Hematopoietic multipotent progenitor cell treated with erythropoietin and hydrocortisone succinate and interleukin-3 and kit ligand, for 17 days (in vitro differentiated cells): Measurements from ENCODE around the gene DOCK9.

Source experiments
- DNase-seq: peaks from one replicate; pipeline ENCODE4 v3.0.0-alpha.2; 2015; ENCODE audit warnings: low spot score

DOCK9 gene

GRCh38 chr13:98976941-98977340 lies 923 bp downstream of the DOCK9 start:
- DNase-seq, result no peak

GRCh38 chr13:98976338-98976737 lies 1.5 kb downstream of the DOCK9 start:
- DNase-seq, result no peak

- DNase-seq, result peak; percentile 21
These were observed 2.0 kb downstream of the DOCK9 start for GRCh38 chr13:98975822-98976261.

GRCh38 chr13:98974053-98974452 lies 3.8 kb downstream of the DOCK9 start:
- no peak for DNase-seq

GRCh38 chr13:98972627-98973026 lies 5.2 kb downstream of the DOCK9 start:
- no peak for DNase-seq

GRCh38 chr13:98972059-98972458 lies 5.8 kb downstream of the DOCK9 start:
- DNase-seq, result no peak

GRCh38 chr13:98970330-98970729 lies 7.5 kb downstream of the DOCK9 start:
- DNase-seq, result no peak

GRCh38 chr13:98967491-98967890 lies 10.4 kb downstream of the DOCK9 start:
- no peak for DNase-seq

GRCh38 chr13:98966019-98966418 lies 11.8 kb downstream of the DOCK9 start:
- no peak for DNase-seq

- DNase-seq, result no peak
These were observed 12.5 kb downstream of the DOCK9 start for GRCh38 chr13:98965325-98965724.

GRCh38 chr13:98963917-98964316 lies 13.9 kb downstream of the DOCK9 start:
- no peak for DNase-seq

GRCh38 chr13:98962901-98963590 lies 14.8 kb downstream of the DOCK9 start:
- no peak for DNase-seq

GRCh38 chr13:98961503-98962105 lies 16.3 kb downstream of the DOCK9 start:
- no peak for DNase-seq

- no peak for DNase-seq
These were observed 17.0 kb downstream of the DOCK9 start for GRCh38 chr13:98960606-98961502.

- DNase-seq, result no peak
These were observed 17.9 kb downstream of the DOCK9 start for GRCh38 chr13:98959786-98960605.

- no peak for DNase-seq
These were observed 18.6 kb downstream of the DOCK9 start for GRCh38 chr13:98959291-98959690.

- DNase-seq, result no peak
These were observed 19.4 kb downstream of the DOCK9 start for GRCh38 chr13:98958443-98958794.

GRCh38 chr13:98957731-98958442 lies 20.0 kb downstream of the DOCK9 start:
- no peak for DNase-seq

GRCh38 chr13:98955336-98955735 lies 22.5 kb downstream of the DOCK9 start:
- DNase-seq, result no peak

GRCh38 chr13:98954313-98954712 lies 23.6 kb downstream of the DOCK9 start:
- DNase-seq, result no peak

GRCh38 chr13:98951266-98951665 lies 26.6 kb downstream of the DOCK9 start:
- DNase-seq, result no peak
